HG03196 (cell line): ENCODE measurements around the gene DCAF7.

Experiments
- ATAC-seq: cut with Tn5 transposase; IDR thresholded peaks from one replicate; pipeline ENCODE4 v1.9.1; 2021; ENCODE audit not compliant: unreplicated experiment

The DCAF7 gene

GRCh38 chr17:63624531-63624880 is 74.2 kb downstream of the DCAF7 start:
- ATAC-seq, result no peak

GRCh38 chr17:63626551-63627180 is 76.4 kb downstream of the DCAF7 start:
- ATAC-seq, result no peak

GRCh38 chr17:63629627-63630026 is 79.3 kb downstream of the DCAF7 start:
- no peak for ATAC-seq

- ATAC-seq, result no peak
These were observed 80.8 kb downstream of the DCAF7 start for GRCh38 chr17:63631062-63631461.

- no peak for ATAC-seq
These were observed 81.3 kb downstream of the DCAF7 start for GRCh38 chr17:63631626-63632025.

- no peak for ATAC-seq
These were observed 83.5 kb downstream of the DCAF7 start for GRCh38 chr17:63633742-63634141.

GRCh38 chr17:63634163-63634562 is 83.9 kb downstream of the DCAF7 start:
- no peak for ATAC-seq

GRCh38 chr17:63634816-63635215 is 84.5 kb downstream of the DCAF7 start:
- no peak for ATAC-seq

- ATAC-seq, result no peak
These were observed 85.0 kb downstream of the DCAF7 start for GRCh38 chr17:63635290-63635689.

- no peak for ATAC-seq
These were observed 85.5 kb downstream of the DCAF7 start for GRCh38 chr17:63635787-63636186.

GRCh38 chr17:63639125-63639524 is 88.8 kb downstream of the DCAF7 start:
- no peak for ATAC-seq

GRCh38 chr17:63640038-63640437 is 89.8 kb downstream of the DCAF7 start:
- ATAC-seq, result no peak

GRCh38 chr17:63641692-63642448 is 91.6 kb downstream of the DCAF7 start:
- ATAC-seq, result no peak
